HCT116 (cell line): ENCODE results near the gene MSH3. TPM values are rescaled to one million over a fixed set of nuclear protein-coding genes. Genes with fewer than 3 reads are reported as not detected.

Source experiments
- ATAC-seq: fragments of 200-7000 bp; cut with Tn5 transposase; 2 replicates; pipeline ENCODE4 v1.9.1; 2020; ENCODE audit warnings: mild to moderate bottlenecking, moderate library complexity
- BruUV-seq: library from RNA; stranded (reverse); fragments of 400-500 nt; replicated peaks from 2 replicates; lab custom pipeline; 2021; lab: Mats Ljungman, UMichigan
- CTCF ChIA-PET: fragments of 300-600 bp; sonication (Branson Sonifier 250); formaldehyde crosslinking; loops from one replicate; lab custom pipeline; 2021; ENCODE audit warnings: antibody characterized with exemption; lab: Charles Lee
- POLR2A ChIA-PET: fragments of 300-600, 350-600 bp; sonication (Branson Sonifier 250); formaldehyde crosslinking; loops from one replicate; lab custom pipeline; 2021; ENCODE audit warnings: antibody characterized with exemption; lab: Charles Lee
- RAD21 ChIA-PET, 2 experiments: fragments of 300-600 bp; sonication (Branson Sonifier 250); formaldehyde crosslinking; loops; one replicate each; lab custom pipeline; 2023; ENCODE audit warnings: low total read pairs in 2 of 2; ENCODE audit not compliant: uncharacterized antibody in 2 of 2, unreplicated experiment in 2 of 2, low non-redundant PET in 1 of 2; lab: Charles Lee
- DNase-seq: peaks from one replicate; pipeline ENCODE4 v3.0.0-alpha.2; 2010; ENCODE audit warnings: low read depth, low spot score
- H2AFZ ChIP-seq: fragments of 200-600 bp; shearing (Covaris generic), sonication (generic); 2 replicates; pipeline ENCODE4 v1.6.1; 2017; ENCODE audit warnings: low read depth, mixed run types, mixed read lengths, antibody characterized with exemption, low read length; ENCODE audit not compliant: poor library complexity, severe bottlenecking
- H3K27ac ChIP-seq: 2 replicates; pipeline ENCODE4 v1.5.1; 2012; ENCODE audit warnings: low read depth, low read length
- H3K27me3 ChIP-seq: fragments of 200-600 bp; sonication (generic); 2 replicates; pipeline ENCODE4 v1.6.1; 2016; ENCODE audit warnings: mixed run types, low read length, mixed read lengths; ENCODE audit not compliant: insufficient read depth
- H3K36me3 ChIP-seq, 2 experiments: fragments of 200-500 bp in 1 of 2; fragments of 200-600 bp in 1 of 2; sonication (Bioruptor generic) in 1 of 2; sonication (generic) in 1 of 2; 2 replicates each; pipeline versions ENCODE4 v1.5.1 to v1.6.1; 2014 to 2016; ENCODE audit warnings: low read length in 2 of 2, inconsistent platforms in 1 of 2, mixed read lengths in 1 of 2, mixed run types in 1 of 2; ENCODE audit not compliant: insufficient read depth in 2 of 2, control insufficient read depth in 1 of 2
- H3K4me1 ChIP-seq, 2 experiments: fragments of 200-600 bp in 1 of 2; sonication (generic) in 1 of 2; 2 replicates each; pipeline versions ENCODE4 v1.5.1 to v1.6.1; 2012 to 2017; ENCODE audit warnings: low read length in 2 of 2, inconsistent platforms in 1 of 2, mild to moderate bottlenecking in 1 of 2, mixed read lengths in 1 of 2, mixed run types in 1 of 2, moderate library complexity in 1 of 2; ENCODE audit not compliant: insufficient read depth in 2 of 2, control insufficient read depth in 1 of 2
- H3K4me2 ChIP-seq: fragments of 200-600 bp; sonication (generic); 2 replicates; pipeline ENCODE4 v1.6.1; 2017; ENCODE audit warnings: mixed run types, low read length, mixed read lengths
- H3K4me3 ChIP-seq, 2 experiments: fragments of 200-600 bp in 1 of 2; sonication (generic) in 1 of 2; replicated peaks in 1 of 2; 2 replicates each; pipeline ENCODE4 v1.5.1; 2011 to 2016; ENCODE audit warnings: low read length in 2 of 2, control low read depth in 1 of 2, low read depth in 1 of 2, mild to moderate bottlenecking in 1 of 2, mixed read lengths in 1 of 2, mixed run types in 1 of 2
- H3K79me2 ChIP-seq: fragments of 200-600 bp; sonication (generic); 2 replicates; pipeline ENCODE4 v1.6.1; 2017; ENCODE audit warnings: mild to moderate bottlenecking, mixed run types, low read length, moderate library complexity, mixed read lengths; ENCODE audit not compliant: insufficient read depth
- H3K9ac ChIP-seq: fragments of 200-600 bp; sonication (generic); 2 replicates; pipeline ENCODE4 v1.6.1; 2016; ENCODE audit warnings: low read length, mixed read lengths
- H3K9me2 ChIP-seq: fragments of 200-600 bp; sonication (generic), shearing (Covaris generic); 2 replicates; pipeline ENCODE4 v1.6.1; 2017; ENCODE audit warnings: mixed run types, mild to moderate bottlenecking, moderate library complexity; ENCODE audit not compliant: insufficient read depth
- H3K9me3 ChIP-seq, 2 experiments: fragments of 200-500 bp in 1 of 2; fragments of 200-600 bp in 1 of 2; sonication (Bioruptor generic) in 1 of 2; sonication (generic) in 1 of 2; 2 replicates each; pipeline ENCODE4 v1.6.1; 2014 to 2017; ENCODE audit warnings: low read length in 2 of 2, mixed read lengths in 2 of 2, inconsistent platforms in 1 of 2, low read depth in 1 of 2, mild to moderate bottlenecking in 1 of 2, mixed run types in 1 of 2, moderate library complexity in 1 of 2; ENCODE audit not compliant: control insufficient read depth in 1 of 2, insufficient read depth in 1 of 2
- H4K20me1 ChIP-seq: fragments of 200-600 bp; sonication (generic), shearing (Covaris generic); 2 replicates; pipeline ENCODE4 v1.6.1; 2017; ENCODE audit warnings: mixed run types, mild to moderate bottlenecking, moderate library complexity; ENCODE audit not compliant: insufficient read depth
- ATF3 ChIP-seq: IDR thresholded peaks from 2 replicates; pipeline ENCODE4 v1.6.1; 2012
- CEBPB ChIP-seq: IDR thresholded peaks from 2 replicates; pipeline ENCODE4 v1.6.1; 2012; ENCODE audit warnings: low read depth
- CTCF ChIP-seq, 3 experiments: fragments of 200-600 bp in 1 of 3; sonication (generic) in 1 of 3; IDR thresholded peaks in 2 of 3; conservative IDR thresholded peaks in 1 of 3; 2 replicates each; pipeline ENCODE4 v1.5.1; 2012 to 2017; ENCODE audit warnings: low read depth in 2 of 3, low read length in 2 of 3, antibody characterized with exemption in 1 of 3, borderline replicate concordance in 1 of 3, control low read depth in 1 of 3, mild to moderate bottlenecking in 1 of 3, mixed read lengths in 1 of 3, mixed run types in 1 of 3, moderate library complexity in 1 of 3; ENCODE audit not compliant: insufficient read depth in 1 of 3
- ELF1 ChIP-seq: IDR thresholded peaks from 2 replicates; pipeline ENCODE4 v1.6.1; 2012; ENCODE audit warnings: low read depth, borderline replicate concordance
- EZH2phosphoT487 ChIP-seq: fragments of 200-600 bp; IDR thresholded peaks from 2 replicates; pipeline ENCODE4 v1.6.1; 2018; ENCODE audit warnings: antibody characterized with exemption, borderline replicate concordance
- MAX ChIP-seq: IDR thresholded peaks from 2 replicates; pipeline ENCODE4 v1.6.1; 2012
- RAD21 ChIP-seq: IDR thresholded peaks from 2 replicates; pipeline ENCODE4 v1.6.1; 2012; ENCODE audit warnings: low read depth, mild to moderate bottlenecking
- REST ChIP-seq: IDR thresholded peaks from 2 replicates; pipeline ENCODE4 v1.6.1; 2012; ENCODE audit warnings: low read depth
- SP1 ChIP-seq: IDR thresholded peaks from 2 replicates; pipeline ENCODE4 v1.6.1; 2012; ENCODE audit warnings: low read depth
- SRF ChIP-seq: IDR thresholded peaks from 2 replicates; pipeline ENCODE4 v1.6.1; 2012; ENCODE audit warnings: low read depth
- TCF7L2 ChIP-seq: IDR thresholded peaks from 2 replicates; pipeline ENCODE4 v1.7.0; 2011; ENCODE audit warnings: borderline replicate concordance, inconsistent platforms; ENCODE audit not compliant: insufficient read depth, insufficient read length; ENCODE audit errors: extremely low read depth
- YY1 ChIP-seq: IDR thresholded peaks from 2 replicates; pipeline ENCODE4 v1.6.1; 2011; ENCODE audit warnings: low read length, low read depth, moderate library complexity, mild to moderate bottlenecking; ENCODE audit not compliant: insufficient replicate concordance; ENCODE audit errors: extremely low read depth
- ZBTB33 ChIP-seq: IDR thresholded peaks from 2 replicates; pipeline ENCODE4 v1.6.1; 2011; ENCODE audit warnings: mild to moderate bottlenecking, low read length, moderate library complexity; ENCODE audit not compliant: insufficient replicate concordance; ENCODE audit errors: extremely low read depth
- ZFX ChIP-seq: fragments of 450-650 bp; IDR thresholded peaks from 2 replicates; pipeline ENCODE4 v1.6.1; 2017
- ZNF274 ChIP-seq: fragments of 200-500 bp; sonication (Bioruptor generic); IDR thresholded peaks from 2 replicates; pipeline ENCODE4 v1.6.1; 2014; ENCODE audit warnings: mild to moderate bottlenecking, low read depth, low read length, inconsistent platforms
- intact Hi-C: fragments of 100-400 bp; cut with micrococcal nuclease; formaldehyde crosslinking; loops from 2 replicates; pipeline ENCODE4 v1.10.0; 2022
- total RNA-seq: library from RNA; stranded (reverse); gene quantifications from one replicate; pipeline ENCODE4 v1.2.1, GENCODE V29; 2021; ENCODE audit not compliant: unreplicated experiment

Gene MSH3
- total RNA-seq, 1 experiment from 2014 or later, result 4.9 TPM

- Histone ChIP-seq H3K9me3 (no peaks in the 10 kb centered on the region), H3K27ac (no peak overlapping the region), H3K4me2 (no peak overlapping the region), H3K9me2 (no peaks in the 10 kb centered on the region), H3K9ac (no peak overlapping the region), H3K36me3 (no peaks in the 10 kb centered on the region), H3K4me1 (no peaks in the 10 kb centered on the region), H2AFZ (no peak overlapping the region), H4K20me1 (no peaks in the 10 kb centered on the region), H3K4me3 (no peak overlapping the region), H3K27me3 (no peaks in the 10 kb centered on the region), H3K79me2 (no peaks in the 10 kb centered on the region)
- CTCF ChIA-PET, result no interaction called here
- no TSS peak for BruUV-seq
- DNase-seq, result no peak
- intact Hi-C loops, result no loop called here
- RAD21 ChIA-PET, result no interaction called here
- no peak for TF ChIP-seq ELF1
- TF ChIP-seq EZH2phosphoT487, result no peak
- TF ChIP-seq TCF7L2, result no peak
- TF ChIP-seq CTCF (IDR thresholded peaks at IDR 0.05 in 2 of 3, conservative IDR thresholded peaks at IDR 0.05 in 1 of 3; ENCODE audit: borderline replicate concordance in 1 of 3, insufficient read depth in 1 of 3, low read depth in 2 of 3, low read length in 2 of 3), result no peak
- TF ChIP-seq ZNF274, result no peak
- TF ChIP-seq ZBTB33, result no peak
- no peak for TF ChIP-seq ZFX
- no peak for TF ChIP-seq SP1
- no peak for TF ChIP-seq REST
- no peak for TF ChIP-seq RAD21
- no peak for TF ChIP-seq CEBPB
- TF ChIP-seq MAX, result no peak
- TF ChIP-seq YY1, result no peak
- no peak for TF ChIP-seq ATF3
- TF ChIP-seq SRF, result no peak
- POLR2A ChIA-PET, result no interaction called here
- no peak for ATAC-seq
Observed at GRCh38 chr5:80864109-80864508, 209.7 kb downstream of the MSH3 start.
